PC-3 (cell line): ENCODE data around the gene GHRH. TPM values are rescaled to one million over a fixed set of nuclear protein-coding genes. Genes with fewer than 3 reads are reported as not detected.

Source experiments
- ATAC-seq: fragments of 200-7000 bp; cut with Tn5 transposase; 2 replicates; pipeline ENCODE4 v1.9.1; 2020; ENCODE audit warnings: mild to moderate bottlenecking, moderate library complexity
- BruUV-seq: library from RNA; stranded (reverse); fragments of 400-500 nt; replicated peaks from 2 replicates; lab custom pipeline; 2021; lab: Mats Ljungman, UMichigan
- CTCF ChIA-PET: fragments of 300-600 bp; sonication (Branson Sonifier 250); formaldehyde crosslinking; loops from one replicate; lab custom pipeline; 2022; ENCODE audit warnings: antibody characterized with exemption; lab: Charles Lee
- POLR2A ChIA-PET: fragments of 300-600 bp; sonication (Branson Sonifier 250); formaldehyde crosslinking; loops from one replicate; lab custom pipeline; 2022; ENCODE audit warnings: antibody characterized with exemption; ENCODE audit not compliant: unreplicated experiment; lab: Charles Lee
- DNase-seq: peaks from one replicate; pipeline ENCODE4 v3.0.0-alpha.2; 2015
- H2AFZ ChIP-seq: fragments of 300-600 bp; sonication (generic); 2 replicates; pipeline ENCODE4 v1.6.0; 2016; ENCODE audit warnings: antibody characterized with exemption, low read length
- H3F3A ChIP-seq: fragments of 300-600 bp; sonication (generic); one replicate; pipeline ENCODE4 v1.6.0; 2017; ENCODE audit warnings: antibody characterized with exemption, low read length, control low read depth, mild to moderate bottlenecking; ENCODE audit not compliant: unreplicated experiment
- H3K27ac ChIP-seq: fragments of 300-600 bp; sonication (generic); 2 replicates; pipeline ENCODE4 v1.5.1; 2016; ENCODE audit warnings: mild to moderate bottlenecking, low read length
- H3K27me3 ChIP-seq: fragments of 300-600 bp; sonication (generic); 2 replicates; pipeline ENCODE4 v1.6.1; 2016; ENCODE audit warnings: low read length, mixed read lengths
- H3K36me3 ChIP-seq: fragments of 300-600 bp; sonication (generic); 2 replicates; pipeline ENCODE4 v1.6.1; 2016; ENCODE audit warnings: low read depth, mixed run types, low read length, mixed read lengths
- H3K4me1 ChIP-seq: fragments of 300-600 bp; sonication (generic); 2 replicates; pipeline ENCODE4 v1.5.1; 2016; ENCODE audit warnings: low read length; ENCODE audit not compliant: insufficient read depth
- H3K4me2 ChIP-seq: fragments of 300-600 bp; sonication (generic); 2 replicates; pipeline ENCODE4 v1.6.0; 2016; ENCODE audit warnings: low read length
- H3K4me3 ChIP-seq: fragments of 300-600 bp; sonication (generic); 2 replicates; pipeline ENCODE4 v1.5.1; 2016; ENCODE audit warnings: mild to moderate bottlenecking, low read length, mixed read lengths
- H3K79me2 ChIP-seq: fragments of 300-600 bp; sonication (generic); 2 replicates; pipeline ENCODE4 v1.6.1; 2017; ENCODE audit warnings: low read length, mixed read lengths
- H3K9ac ChIP-seq: fragments of 300-600 bp; sonication (generic); 2 replicates; pipeline ENCODE4 v1.6.0; 2016; ENCODE audit warnings: mild to moderate bottlenecking, low read length
- H3K9me2 ChIP-seq: fragments of 300-600 bp; sonication (generic); replicated peaks from 2 replicates; pipeline ENCODE4 v1.6.1; 2016; ENCODE audit warnings: mixed run types, low read length, mixed read lengths
- H3K9me3 ChIP-seq: fragments of 300-600 bp; sonication (generic); 2 replicates; pipeline ENCODE4 v1.6.1; 2016; ENCODE audit warnings: low read length, mixed read lengths
- H4K20me1 ChIP-seq: fragments of 300-600 bp; sonication (generic); 2 replicates; pipeline ENCODE4 v1.6.1; 2016; ENCODE audit warnings: low read length, mixed read lengths
- CTCF ChIP-seq: fragments of 300-600 bp; sonication (generic); conservative IDR thresholded peaks from 2 replicates; pipeline ENCODE4 v1.5.1; 2017; ENCODE audit warnings: antibody characterized with exemption, low read depth, mild to moderate bottlenecking, low read length
- EZH2 ChIP-seq: fragments of 300-600 bp; sonication (generic); IDR thresholded peaks from one replicate; pipeline ENCODE4 v1.6.1; 2017; ENCODE audit warnings: antibody characterized with exemption, mild to moderate bottlenecking, low read length; ENCODE audit not compliant: unreplicated experiment
- EZH2phosphoT487 ChIP-seq: fragments of 300-600 bp; sonication (generic); IDR thresholded peaks from 2 replicates; pipeline ENCODE4 v1.6.1; 2018; ENCODE audit warnings: mild to moderate bottlenecking, antibody characterized with exemption, low read length, borderline replicate concordance
- intact Hi-C: fragments of 100-400 bp; cut with micrococcal nuclease; formaldehyde crosslinking; loops from 2 replicates; pipeline ENCODE4 v1.9.0; 2023
- total RNA-seq: library from RNA; depleted of rRNA; stranded (reverse); fragments of >200 nt; gene quantifications from 2 replicates; pipeline ENCODE4 v1.2.3, GENCODE V29; 2014

The GHRH gene
- total RNA-seq, 1 experiment from 2014 or later: not detected

- Histone ChIP-seq H2AFZ (no peak overlapping the region), H3K9me2 (no peaks in the 10 kb centered on the region), H3K4me3 (no peak overlapping the region), H3K4me1 (peaks cover 14% of the 10 kb centered on the region), H3K36me3 (no peaks in the 10 kb centered on the region), H3K9me3 (no peaks in the 10 kb centered on the region), H3K9ac (no peak overlapping the region), H3K4me2 (no peak overlapping the region), H4K20me1 (no peaks in the 10 kb centered on the region), H3K79me2 (no peaks in the 10 kb centered on the region), H3F3A (no peaks in the 10 kb centered on the region), H3K27me3 (no peaks in the 10 kb centered on the region), H3K27ac (no peak overlapping the region)
- DNase-seq (no peak), ATAC-seq (no peak)
- ChIA-PET POLR2A (interaction anchor here (0.6 kb wide), 1 partner anchor 264 kb away, joined by 5 read pairs; no protein-coding TSS in a partner anchor), CTCF (interaction anchor here (0.7 kb wide), 1 partner anchor 223 kb away, joined by 9 read pairs; no protein-coding TSS in a partner anchor)
- no TSS peak for BruUV-seq
- intact Hi-C loops: loop anchor here (5.0 kb wide), 1 partner anchor 70 kb away; no protein-coding TSS in a partner anchor
- no peak for TF ChIP-seq CTCF
- TF ChIP-seq EZH2: no peak
- no peak for TF ChIP-seq EZH2phosphoT487
Observed at GRCh38 chr20:37267667-37268313, 6.2 kb upstream of the GHRH start.

DNA sequence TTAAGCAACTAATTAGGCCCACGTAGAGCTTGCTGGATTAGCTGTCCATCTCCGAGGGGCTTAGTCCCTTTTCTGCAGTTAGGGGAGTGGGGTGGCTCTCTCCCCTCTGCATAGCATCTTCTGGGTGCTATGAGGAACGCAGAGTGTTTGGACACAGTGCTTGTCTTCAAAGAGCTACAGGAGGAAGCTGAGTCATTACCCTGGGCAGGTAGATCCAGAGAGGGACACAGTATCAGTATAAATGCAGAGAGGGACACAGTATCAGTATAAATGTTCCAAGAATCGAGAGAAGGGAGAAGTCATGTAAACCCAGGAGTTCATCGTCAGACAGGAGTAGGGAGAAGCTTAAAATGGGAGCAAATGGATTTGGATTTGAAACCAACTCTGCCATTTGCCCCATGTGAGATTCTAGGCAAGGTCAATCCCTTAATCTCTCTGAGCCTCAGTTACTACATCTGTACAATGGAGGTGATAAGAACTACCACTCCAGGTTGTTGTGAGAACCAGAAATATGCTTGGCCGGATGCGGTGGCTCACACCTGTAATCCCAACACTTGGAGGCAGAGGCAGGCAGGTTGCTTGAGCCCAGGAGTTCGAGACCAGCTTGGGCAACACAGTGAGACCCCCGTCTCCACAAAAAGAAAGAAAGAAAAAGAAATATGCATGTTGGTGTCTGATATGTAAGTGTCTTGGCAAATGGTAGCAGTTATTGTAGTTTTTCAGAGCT is 5.5 kb upstream of the GHRH start:
- Histone ChIP-seq H3K36me3 (no peaks in the 10 kb centered on the region), H3K4me2 (0 out of 2 replicates have a peak overlapping the region, but pooled peaks have one; percentile 1), H3F3A (no peaks in the 10 kb centered on the region), H2AFZ (no peak overlapping the region), H3K9me3 (no peaks in the 10 kb centered on the region), H3K79me2 (no peaks in the 10 kb centered on the region), H3K27ac (no peak overlapping the region), H3K9me2 (no peaks in the 10 kb centered on the region), H3K9ac (no peak overlapping the region), H3K4me3 (no peak overlapping the region), H4K20me1 (no peaks in the 10 kb centered on the region), H3K4me1 (peaks cover 14% of the 10 kb centered on the region), H3K27me3 (no peaks in the 10 kb centered on the region; the same call in 1 of the 2 replicates)
- TF ChIP-seq EZH2phosphoT487 (no peak), EZH2 (no peak), CTCF (no peak)
- intact Hi-C loops: loop anchor here (5.0 kb wide), 1 partner anchor 70 kb away; no protein-coding TSS in a partner anchor
- ATAC-seq: peak; percentile 45
- no TSS peak for BruUV-seq
- ChIA-PET POLR2A (interaction anchor here (0.6 kb wide), 1 partner anchor 285 kb away, joined by 8 read pairs; no protein-coding TSS in a partner anchor), CTCF (interaction anchor here (0.6 to 1.1 kb wide), 3 partner anchors 222 to 1156 kb away, joined by 3 to 9 read pairs (median 6); no protein-coding TSS in a partner anchor)
- DNase-seq: peak; percentile 43
